GM12872 (cell line): ENCODE data around the gene ALKBH3.

Source experiments
- TF ChIP-seq, protein P1 (sequence below): IDR thresholded peaks from 3 replicates; pipeline ENCODE4 v1.5.1; 2011; ENCODE audit warnings: low read depth, mild to moderate bottlenecking, low read length, moderate library complexity; ENCODE audit not compliant: insufficient read depth

The ALKBH3 gene

DNA sequence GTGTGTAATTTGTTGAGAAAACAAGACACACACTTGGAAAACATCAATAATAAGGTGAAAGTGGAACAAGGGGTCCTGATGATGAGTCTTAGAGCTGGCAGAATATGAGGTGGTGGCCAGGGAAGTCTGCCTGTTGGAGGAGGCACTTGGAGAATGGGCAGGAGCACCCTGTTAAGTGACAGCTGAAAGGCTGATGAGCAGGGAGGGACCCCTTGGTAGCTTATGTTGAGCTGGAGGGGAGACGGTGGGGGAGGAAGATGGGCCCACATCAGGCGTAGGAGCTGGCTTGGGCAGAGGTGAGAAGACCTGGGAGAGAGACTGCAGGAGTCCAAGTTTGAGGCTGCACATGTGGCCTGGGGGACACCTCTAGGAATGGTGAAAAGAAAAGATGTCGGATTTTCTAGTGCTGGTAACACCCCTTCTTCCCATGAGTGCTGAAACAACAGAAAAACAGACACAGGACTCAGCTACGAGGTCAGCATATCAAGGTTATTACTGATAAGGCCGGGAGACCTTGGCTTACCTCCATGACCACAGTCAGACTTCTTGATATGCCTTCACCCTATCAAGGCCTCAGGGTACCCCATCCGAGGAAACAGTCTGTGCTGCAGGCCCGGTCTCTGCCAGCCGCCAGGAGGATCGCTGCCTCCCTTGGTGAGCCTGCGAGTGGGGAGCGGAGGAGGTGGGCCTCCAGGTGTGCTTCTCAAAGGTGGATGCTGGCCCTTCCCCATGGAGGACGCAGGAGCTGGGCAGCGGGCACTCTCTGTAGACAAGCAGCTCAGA is 47.5 kb downstream of the ALKBH3 start:
- TF ChIP-seq, protein P1, sequence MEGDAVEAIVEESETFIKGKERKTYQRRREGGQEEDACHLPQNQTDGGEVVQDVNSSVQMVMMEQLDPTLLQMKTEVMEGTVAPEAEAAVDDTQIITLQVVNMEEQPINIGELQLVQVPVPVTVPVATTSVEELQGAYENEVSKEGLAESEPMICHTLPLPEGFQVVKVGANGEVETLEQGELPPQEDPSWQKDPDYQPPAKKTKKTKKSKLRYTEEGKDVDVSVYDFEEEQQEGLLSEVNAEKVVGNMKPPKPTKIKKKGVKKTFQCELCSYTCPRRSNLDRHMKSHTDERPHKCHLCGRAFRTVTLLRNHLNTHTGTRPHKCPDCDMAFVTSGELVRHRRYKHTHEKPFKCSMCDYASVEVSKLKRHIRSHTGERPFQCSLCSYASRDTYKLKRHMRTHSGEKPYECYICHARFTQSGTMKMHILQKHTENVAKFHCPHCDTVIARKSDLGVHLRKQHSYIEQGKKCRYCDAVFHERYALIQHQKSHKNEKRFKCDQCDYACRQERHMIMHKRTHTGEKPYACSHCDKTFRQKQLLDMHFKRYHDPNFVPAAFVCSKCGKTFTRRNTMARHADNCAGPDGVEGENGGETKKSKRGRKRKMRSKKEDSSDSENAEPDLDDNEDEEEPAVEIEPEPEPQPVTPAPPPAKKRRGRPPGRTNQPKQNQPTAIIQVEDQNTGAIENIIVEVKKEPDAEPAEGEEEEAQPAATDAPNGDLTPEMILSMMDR = no peak

DNA sequence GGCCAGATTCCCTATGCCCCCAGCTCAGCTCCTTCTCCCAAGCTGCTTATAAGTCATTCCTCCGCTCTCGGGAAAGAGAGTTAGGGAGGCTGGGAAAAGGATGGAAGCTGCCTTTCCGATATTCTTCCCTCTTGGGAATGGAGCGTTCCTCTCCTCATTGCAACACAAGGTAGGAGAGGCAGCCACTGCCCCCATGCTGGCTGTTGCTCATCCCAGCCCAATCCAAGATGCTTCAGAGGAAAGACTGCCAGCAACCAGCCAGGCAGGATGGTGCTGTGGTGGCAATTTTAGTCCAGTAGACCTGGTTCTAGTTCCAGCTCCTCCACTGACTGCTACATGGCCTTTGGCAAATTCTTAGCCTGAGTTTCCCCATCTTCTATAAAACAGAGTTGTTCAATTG is 48.1 kb downstream of the ALKBH3 start:
- TF ChIP-seq, protein P1 = no peak

DNA sequence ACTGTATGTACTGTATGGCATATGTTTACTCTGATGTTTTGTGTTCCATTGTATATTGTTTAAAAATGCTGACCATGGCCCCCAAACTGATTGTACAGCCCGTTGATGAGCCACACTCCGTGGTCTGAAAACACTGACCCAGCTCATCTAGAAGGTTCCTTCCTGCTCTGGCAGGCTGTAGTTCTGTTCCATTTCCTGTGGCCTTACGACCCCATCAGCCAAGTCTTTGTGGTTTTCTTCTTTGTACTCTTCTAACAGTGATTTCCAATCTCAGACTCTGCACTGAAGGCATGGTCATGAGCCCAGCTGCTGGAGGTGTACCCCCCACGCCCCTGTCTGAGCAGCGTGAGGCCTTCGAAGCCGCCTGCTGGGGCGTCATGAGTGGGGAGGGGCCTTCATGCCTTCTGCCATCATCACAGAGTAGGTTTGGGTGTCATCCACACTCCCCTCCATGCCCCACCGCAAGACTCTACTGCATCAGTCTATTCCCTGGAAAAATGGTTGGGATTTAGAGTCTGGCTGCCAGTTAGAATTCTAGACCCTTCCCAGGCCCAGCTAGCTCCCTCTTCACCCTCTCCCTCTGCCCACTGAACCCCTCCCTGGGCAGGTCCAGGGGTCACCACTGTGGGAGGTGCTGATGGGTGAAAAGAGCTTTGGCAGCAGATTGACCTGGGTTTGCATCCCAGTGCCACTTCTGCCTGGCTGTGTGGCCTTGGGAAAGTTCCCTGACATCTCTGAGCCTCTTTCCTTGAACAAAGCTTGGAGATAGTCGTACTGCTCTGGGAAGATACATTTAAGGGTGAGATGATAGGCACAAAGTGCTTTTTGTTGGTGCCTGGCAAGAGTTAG is 50.5 kb downstream of the ALKBH3 start:
- TF ChIP-seq, protein P1 = no peak

DNA sequence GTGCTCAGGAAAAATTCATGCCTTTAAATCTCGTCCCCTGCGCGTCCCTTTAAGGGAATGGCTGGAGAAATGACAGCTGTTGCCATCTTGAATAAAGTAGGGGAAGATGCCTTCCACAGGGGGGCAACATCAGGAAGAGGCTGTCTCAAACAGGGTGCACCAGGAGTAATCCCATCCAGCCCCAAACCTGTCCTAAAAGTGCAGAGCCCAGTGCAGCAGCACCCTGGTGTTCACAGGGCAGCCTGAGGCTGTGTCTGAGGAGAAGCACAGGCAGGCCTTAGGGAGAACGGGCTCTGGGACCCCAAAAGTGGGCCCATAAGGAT is 51.0 kb downstream of the ALKBH3 start:
- TF ChIP-seq, protein P1 = no peak

DNA sequence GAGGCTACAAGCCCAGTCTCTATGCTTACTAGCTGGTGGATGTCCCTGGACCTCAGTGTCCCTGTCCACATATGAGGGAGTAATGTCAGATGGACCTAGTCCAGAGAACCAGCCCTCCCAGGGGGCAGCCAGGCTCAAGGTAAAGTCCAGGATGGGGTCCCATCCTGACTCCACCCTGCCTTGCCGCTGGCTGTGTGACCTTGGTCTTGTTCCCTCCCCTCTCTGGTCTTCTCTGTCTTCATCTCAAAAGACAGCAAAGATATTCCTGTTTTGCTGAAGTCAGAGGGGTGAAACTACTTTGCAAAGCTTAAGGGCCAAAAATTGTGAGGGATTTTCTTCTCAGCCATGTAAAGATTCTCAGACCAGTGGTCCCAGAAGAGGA is 52.6 kb downstream of the ALKBH3 start:
- TF ChIP-seq, protein P1 = no peak

DNA sequence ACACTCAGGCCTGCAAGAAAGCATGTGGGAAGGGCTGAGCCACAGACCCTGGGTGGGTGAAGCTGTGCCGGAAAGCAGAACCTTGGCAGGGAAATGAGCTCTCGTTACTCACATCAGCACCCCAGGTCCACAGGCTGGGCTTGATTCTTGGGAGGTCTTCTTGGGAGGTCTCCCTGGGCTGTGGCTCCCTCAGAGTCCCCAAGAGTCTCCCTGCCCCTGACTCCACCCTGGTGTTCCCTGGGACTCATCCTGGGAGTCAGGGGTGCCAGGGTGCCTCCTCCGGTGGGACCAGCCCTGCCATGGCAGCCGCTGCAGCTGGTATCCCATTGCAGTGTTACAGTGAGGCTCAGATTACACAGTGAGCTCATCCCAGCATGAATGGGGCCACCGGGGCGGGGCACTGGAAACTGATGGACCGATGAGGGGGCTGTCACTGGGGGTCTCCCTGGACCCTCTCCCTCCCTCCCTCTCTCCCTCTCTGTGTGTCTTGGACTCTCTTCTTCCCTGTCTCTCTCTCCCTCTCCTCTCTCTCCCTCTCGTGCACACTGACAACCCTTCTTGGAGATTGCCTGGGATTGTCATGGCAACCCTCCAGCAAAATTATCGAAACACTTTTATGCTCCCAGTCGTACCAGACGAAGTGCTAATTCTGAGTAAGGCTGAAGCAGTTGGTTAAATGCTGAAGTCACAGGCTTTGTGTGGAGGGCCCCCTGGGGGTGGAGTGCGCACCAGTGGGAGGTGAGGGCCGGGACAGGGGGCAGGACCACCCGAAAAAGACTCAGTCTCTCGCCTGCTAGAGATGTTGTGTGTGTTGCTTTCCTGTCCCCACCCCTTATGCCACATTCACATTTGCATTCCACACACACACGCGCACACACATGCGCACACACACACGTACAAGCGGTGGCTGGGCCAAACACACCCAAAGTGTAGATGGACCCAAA is 53.2 kb downstream of the ALKBH3 start:
- TF ChIP-seq, protein P1 = no peak
